HEK293T (cell line): Measurements from ENCODE around the gene CDSN.
A peak's percentile ranks its signal among the peaks of the same experiment; 100 is the strongest.

Experiments
- CTCF ChIA-PET: fragments of 350-600 bp; formaldehyde crosslinking; extraction: SDS; loops from one replicate; lab custom pipeline; 2021; ENCODE audit warnings: antibody characterized with exemption, inconsistent platforms; lab: Yijun Ruan, JAX
- POLR2A ChIA-PET: fragments of 350-600 bp; formaldehyde crosslinking; extraction: SDS; loops from one replicate; lab custom pipeline; 2020; ENCODE audit warnings: antibody characterized with exemption, inconsistent platforms; lab: Yijun Ruan, JAX
- DNase-seq: peaks from one replicate; pipeline ENCODE4 v3.0.0; 2012; ENCODE audit warnings: mixed read lengths; ENCODE audit errors: extremely low spot score
- ARNT ChIP-seq: fragments of 450-650 bp; IDR thresholded peaks from 2 replicates; pipeline ENCODE4 v1.6.1; 2017; ENCODE audit warnings: mild to moderate bottlenecking
- BHLHE40 ChIP-seq: fragments of 450-650 bp; IDR thresholded peaks from 2 replicates; pipeline ENCODE4 v1.6.1; 2016; ENCODE audit warnings: mild to moderate bottlenecking, moderate library complexity, borderline replicate concordance
- CTBP1 ChIP-seq: fragments of 450-650 bp; IDR thresholded peaks from 2 replicates; pipeline ENCODE4 v1.6.1; 2016; ENCODE audit warnings: borderline replicate concordance
- ELF4 ChIP-seq: fragments of 450-650 bp; IDR thresholded peaks from 2 replicates; pipeline ENCODE4 v1.6.1; 2017; ENCODE audit warnings: antibody characterized with exemption
- FOXA1 ChIP-seq: fragments of 450-650 bp; IDR thresholded peaks from 2 replicates; pipeline ENCODE4 v1.6.1; 2016; ENCODE audit warnings: mild to moderate bottlenecking
- FOXK2 ChIP-seq: fragments of 450-650 bp; IDR thresholded peaks from 2 replicates; pipeline ENCODE4 v1.6.1; 2016; ENCODE audit warnings: mild to moderate bottlenecking
- FOXM1 ChIP-seq: fragments of 450-650 bp; IDR thresholded peaks from 2 replicates; pipeline ENCODE4 v1.6.1; 2017; ENCODE audit warnings: mild to moderate bottlenecking, borderline replicate concordance
- HDGF ChIP-seq: fragments of 450-650 bp; IDR thresholded peaks from 2 replicates; pipeline ENCODE4 v1.6.1; 2017; ENCODE audit warnings: antibody characterized with exemption, borderline replicate concordance
- L3MBTL2 ChIP-seq: fragments of 450-650 bp; conservative IDR thresholded peaks from 2 replicates; pipeline ENCODE4 v1.6.1; 2016; ENCODE audit warnings: mild to moderate bottlenecking
- LEF1 ChIP-seq: fragments of 450-650 bp; IDR thresholded peaks from 2 replicates; pipeline ENCODE4 v1.6.1; 2017; ENCODE audit warnings: mild to moderate bottlenecking, borderline replicate concordance
- NFRKB ChIP-seq: fragments of 450-650 bp; IDR thresholded peaks from 2 replicates; pipeline ENCODE4 v1.6.1; 2016; ENCODE audit warnings: mild to moderate bottlenecking, moderate library complexity
- SP1 ChIP-seq: fragments of 450-650 bp; IDR thresholded peaks from 2 replicates; pipeline ENCODE4 v1.6.1; 2017
- SUZ12 ChIP-seq: fragments of 450-650 bp; IDR thresholded peaks from 2 replicates; pipeline ENCODE4 v1.6.1; 2016; ENCODE audit warnings: mild to moderate bottlenecking
- TARDBP ChIP-seq: fragments of 450-650 bp; IDR thresholded peaks from 2 replicates; pipeline ENCODE4 v1.6.1; 2016
- ZNF384 ChIP-seq: fragments of 450-650 bp; IDR thresholded peaks from 2 replicates; pipeline ENCODE4 v1.6.1; 2016
- TF ChIP-seq, protein P1 (sequence below): fragments of 450-650 bp; IDR thresholded peaks from 2 replicates; pipeline ENCODE4 v1.6.1; 2016

The CDSN gene

DNA sequence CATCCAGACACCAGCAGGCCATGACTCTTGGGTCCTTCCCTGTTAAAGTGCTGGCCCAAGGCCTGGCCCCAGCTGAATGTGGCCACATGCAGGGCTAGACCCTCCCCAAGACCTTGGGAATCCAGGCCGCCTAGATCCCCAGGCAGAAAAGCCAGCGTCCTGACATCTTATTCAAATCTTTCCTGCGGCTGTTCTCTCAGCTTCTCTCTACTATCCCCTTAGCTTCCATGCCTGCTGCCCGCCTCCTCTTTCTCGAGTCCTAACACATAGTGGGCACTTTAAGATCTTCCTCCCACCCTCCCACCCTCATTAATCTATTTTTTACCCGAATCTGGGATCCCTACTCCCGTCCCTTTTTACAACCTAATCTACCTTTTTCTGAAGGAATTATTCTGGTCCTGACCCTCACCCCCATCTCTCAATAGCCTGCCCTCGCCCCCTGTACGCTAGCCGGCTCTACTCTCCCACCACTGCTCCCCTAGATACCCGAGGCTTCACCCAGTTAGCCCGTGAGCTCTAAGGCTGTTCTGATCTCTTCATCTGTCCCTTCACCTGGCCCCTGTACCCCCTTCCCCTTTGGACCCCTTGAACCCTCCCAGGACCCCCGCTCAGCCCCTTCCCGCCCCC lies 37.4 kb upstream of the CDSN start, which contains the start of gene CCHCR1:
Gene CCHCR1 (minus strand): TSS at position 290 of the 627 bp plus-strand sequence. CDS start 202 bp downstream, at position 88.
- DNase-seq, result peak; percentile 20
- CTCF ChIA-PET, result no interaction called here
- POLR2A ChIA-PET, result interaction anchor here (0.9 to 2.4 kb wide), 12 partner anchors 8 to 240 kb away, joined by 3 to 14 read pairs (median 5); partner anchors contain the start of gene PSORS1C2
- no peak for TF ChIP-seq SUZ12
- no peak for TF ChIP-seq L3MBTL2
- TF ChIP-seq ZNF384, result no peak
- TF ChIP-seq ELF4, result no peak
- TF ChIP-seq CTBP1, result no peak
- TF ChIP-seq FOXK2, result no peak

DNA sequence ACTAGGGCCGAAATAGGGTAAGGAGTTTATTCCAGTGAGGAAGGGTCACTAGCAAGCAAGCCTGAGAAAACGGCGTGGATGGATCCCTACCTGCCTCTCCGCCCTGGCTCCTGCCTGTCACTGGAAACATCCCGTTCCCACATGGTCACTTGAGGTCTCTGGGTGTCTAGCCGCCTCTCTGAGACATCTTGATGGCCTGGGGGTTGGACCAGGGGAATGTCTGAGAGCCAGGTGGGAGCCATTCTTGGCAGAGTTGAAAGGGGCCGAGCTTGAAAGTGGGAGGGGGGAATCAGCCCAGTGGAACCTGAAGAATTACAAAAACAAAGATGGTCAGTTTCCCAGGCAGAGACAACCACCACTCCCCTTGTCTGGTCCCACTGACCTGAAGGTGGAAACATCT lies 36.4 kb upstream of the CDSN start:
- POLR2A ChIA-PET, result interaction anchor here (0.9 to 1.8 kb wide), 4 partner anchors 9 to 41 kb away, joined by 3 to 6 read pairs (median 4); no protein-coding TSS in a partner anchor
- CTCF ChIA-PET, result interaction anchor here (0.6 to 0.8 kb wide), 2 partner anchors 19 to 21 kb away, joined by 3 to 4 read pairs; no protein-coding TSS in a partner anchor
- no peak for DNase-seq
- TF ChIP-seq NFRKB (no peak), CTBP1 (no peak), HDGF (no peak), FOXA1 (no peak), TARDBP (no peak), SP1 (no peak), BHLHE40 (no peak), FOXK2 (no peak), LEF1 (no peak), ARNT (no peak), L3MBTL2 (no peak), ZNF384 (no peak), SUZ12 (no peak)
- TF ChIP-seq, protein P1, sequence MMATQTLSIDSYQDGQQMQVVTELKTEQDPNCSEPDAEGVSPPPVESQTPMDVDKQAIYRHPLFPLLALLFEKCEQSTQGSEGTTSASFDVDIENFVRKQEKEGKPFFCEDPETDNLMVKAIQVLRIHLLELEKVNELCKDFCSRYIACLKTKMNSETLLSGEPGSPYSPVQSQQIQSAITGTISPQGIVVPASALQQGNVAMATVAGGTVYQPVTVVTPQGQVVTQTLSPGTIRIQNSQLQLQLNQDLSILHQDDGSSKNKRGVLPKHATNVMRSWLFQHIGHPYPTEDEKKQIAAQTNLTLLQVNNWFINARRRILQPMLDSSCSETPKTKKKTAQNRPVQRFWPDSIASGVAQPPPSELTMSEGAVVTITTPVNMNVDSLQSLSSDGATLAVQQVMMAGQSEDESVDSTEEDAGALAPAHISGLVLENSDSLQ, result no peak

DNA sequence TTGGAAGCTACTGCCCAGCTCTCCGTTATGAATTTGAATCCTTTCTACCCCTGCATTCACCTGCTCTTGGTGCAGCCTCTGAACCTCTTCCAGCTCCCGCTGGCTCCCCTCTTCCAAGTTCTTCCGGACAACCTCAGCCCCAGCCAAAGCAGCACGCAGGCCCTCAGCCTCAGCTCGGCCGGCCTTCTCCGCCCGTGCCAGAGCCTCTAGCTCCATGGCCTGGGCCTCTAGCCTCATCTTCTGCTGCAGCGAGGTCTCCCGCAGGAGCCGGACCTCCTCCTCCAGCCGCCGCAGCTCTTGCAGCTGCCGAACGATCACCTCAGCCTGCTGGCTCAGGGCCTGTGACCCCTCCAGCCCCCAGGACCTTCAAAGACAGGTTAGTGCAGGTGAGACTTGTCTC lies 34.2 kb upstream of the CDSN start:
- TF ChIP-seq ELF4 (no peak), NFRKB (no peak), L3MBTL2 (no peak), FOXA1 (no peak)
- ChIA-PET POLR2A (no interaction called here), CTCF (interaction anchor here (0.6 kb wide), 1 partner anchor 1002 kb away, joined by 3 read pairs; no protein-coding TSS in a partner anchor)
- DNase-seq, result no peak

DNA sequence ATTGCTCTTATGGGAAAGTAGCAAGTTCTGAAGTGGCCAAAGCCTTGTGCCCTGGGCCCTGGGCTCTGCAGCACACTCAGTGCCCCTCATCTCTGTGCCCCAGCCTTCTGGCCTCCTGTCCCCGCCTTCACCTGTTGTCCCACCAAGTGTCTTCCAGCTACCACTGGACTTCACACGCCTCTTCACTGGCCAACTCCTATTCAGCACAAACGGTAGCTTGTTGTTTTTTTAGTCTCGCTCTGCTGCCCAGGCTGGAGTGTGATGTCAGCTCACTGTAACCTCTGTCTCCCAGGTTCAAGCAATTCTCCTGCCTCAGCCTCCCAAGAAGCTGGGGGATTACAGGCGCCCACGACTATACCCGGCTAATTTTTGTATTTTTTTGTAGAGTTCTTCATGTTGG lies 32.5 kb upstream of the CDSN start:
- DNase-seq, result no peak
- no peak for TF ChIP-seq ARNT
- TF ChIP-seq FOXK2, result no peak
- TF ChIP-seq ZNF384, result no peak
- no peak for TF ChIP-seq L3MBTL2
- TF ChIP-seq FOXA1, result no peak
- ChIA-PET POLR2A (interaction anchor here (0.8 to 1.3 kb wide), 3 partner anchors 12 to 41 kb away, joined by 3 to 6 read pairs (median 4); no protein-coding TSS in a partner anchor), CTCF (interaction anchor here (0.8 kb wide), 1 partner anchor 26 kb away, joined by 3 read pairs; no protein-coding TSS in a partner anchor)

DNA sequence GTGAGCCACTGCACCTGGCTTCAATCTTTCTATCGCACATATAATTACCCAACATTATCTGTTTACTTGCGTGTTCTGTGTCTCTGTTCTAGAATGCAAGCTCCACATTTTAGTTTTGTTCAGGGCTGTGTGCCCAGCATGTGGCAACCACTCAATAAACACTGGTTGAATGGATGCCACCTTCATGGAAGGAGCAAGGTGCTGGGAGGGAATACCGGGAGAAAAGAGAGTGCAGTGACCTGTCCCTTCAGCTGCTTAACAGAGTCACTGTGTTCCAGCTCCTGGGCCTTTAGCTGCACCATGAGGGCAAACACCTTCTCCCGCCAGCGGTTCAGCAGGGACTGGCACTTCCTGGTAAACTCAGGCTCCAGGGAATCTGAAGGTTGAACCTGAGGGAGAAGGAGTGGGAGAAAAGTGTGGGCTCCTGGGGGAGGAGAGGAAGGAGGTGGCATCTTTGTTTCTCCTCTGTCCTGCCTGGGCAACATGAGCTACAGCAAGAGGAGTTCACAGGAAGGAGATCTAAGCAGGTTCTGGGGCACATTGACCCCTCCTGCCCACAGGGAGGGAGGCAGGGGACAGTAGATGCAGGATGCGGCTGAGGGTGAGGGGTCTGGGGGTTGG lies 29.7 kb upstream of the CDSN start:
- ChIA-PET POLR2A (interaction anchor here (1.4 kb wide), 1 partner anchor 9 kb away, joined by 4 read pairs; the partner anchor contains the start of gene TCF19), CTCF (interaction anchor here (0.6 kb wide), 1 partner anchor 17 kb away, joined by 4 read pairs; no protein-coding TSS in a partner anchor)
- TF ChIP-seq FOXK2 (no peak), BHLHE40 (no peak), ELF4 (no peak), HDGF (no peak), LEF1 (no peak), NFRKB (no peak), FOXA1 (no peak), CTBP1 (no peak), ARNT (no peak), SP1 (no peak), FOXM1 (no peak), SUZ12 (no peak)
- TF ChIP-seq, protein P1, result no peak
- DNase-seq, result no peak

DNA sequence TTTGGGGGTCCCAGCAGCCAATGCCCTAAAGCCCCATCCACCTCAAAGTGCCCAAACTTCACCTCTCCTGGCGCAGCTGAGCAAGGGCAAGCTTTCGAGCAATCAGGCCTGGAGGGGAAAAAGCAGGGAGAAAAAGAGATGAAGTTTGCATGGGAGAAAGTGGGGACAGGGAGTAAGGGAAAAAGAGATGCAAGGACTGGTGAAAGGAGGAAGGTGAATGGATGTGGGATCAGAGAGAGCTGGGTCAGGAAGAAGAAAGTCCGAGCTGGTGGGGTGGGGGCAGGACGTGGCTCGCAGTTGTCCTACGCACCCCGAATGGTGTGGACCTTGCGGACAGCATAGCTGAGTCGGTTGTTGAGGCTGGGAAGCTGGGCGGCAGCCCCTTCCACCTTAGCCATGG lies 25.1 kb upstream of the CDSN start:
- ChIA-PET POLR2A (interaction anchor here (0.8 to 2.9 kb wide), 4 partner anchors 10 to 22 kb away, joined by 3 to 14 read pairs (median 4); partner anchors contain the start of genes CCHCR1 and TCF19), CTCF (no interaction called here)
- no peak for DNase-seq
- TF ChIP-seq ARNT, result no peak
- TF ChIP-seq SP1, result no peak
- no peak for TF ChIP-seq FOXM1
- TF ChIP-seq ELF4, result no peak
- no peak for TF ChIP-seq LEF1
- TF ChIP-seq HDGF, result no peak
- no peak for TF ChIP-seq ZNF384
- no peak for TF ChIP-seq CTBP1
- no peak for TF ChIP-seq FOXK2
- no peak for TF ChIP-seq SUZ12
- TF ChIP-seq TARDBP, result no peak
- TF ChIP-seq NFRKB, result no peak
- TF ChIP-seq BHLHE40, result no peak
- TF ChIP-seq, protein P1, result no peak
